Tibial nerve (tissue), 4 donors: ENCODE data around the gene ZNF746.

Experiments
- EP300 ChIP-seq, 2 donors: sonication (generic); formaldehyde crosslinking; IDR thresholded peaks; one replicate each; pipeline ENCODE4 v1.6.1; 2017; ENCODE audit warnings: antibody characterized with exemption in 2 of 2, mild to moderate bottlenecking in 1 of 2
- POLR2A ChIP-seq, 2 donors: fragments of 450-650 bp; IDR thresholded peaks; one replicate each; pipeline ENCODE4 v1.6.1; 2017; ENCODE audit warnings: antibody characterized with exemption in 2 of 2, mild to moderate bottlenecking in 2 of 2, moderate library complexity in 2 of 2
- TF ChIP-seq, protein P1 (sequence below), 5 experiments: fragments of 200-600 bp in 3 of 5; fragments of 450-650 bp in 2 of 5; sonication (generic) in 3 of 5; IDR thresholded peaks; one replicate each; pipeline ENCODE4 v1.5.1; 2016 to 2019; ENCODE audit warnings: antibody characterized with exemption in 5 of 5, mild to moderate bottlenecking in 3 of 5, moderate library complexity in 2 of 5

DNA sequence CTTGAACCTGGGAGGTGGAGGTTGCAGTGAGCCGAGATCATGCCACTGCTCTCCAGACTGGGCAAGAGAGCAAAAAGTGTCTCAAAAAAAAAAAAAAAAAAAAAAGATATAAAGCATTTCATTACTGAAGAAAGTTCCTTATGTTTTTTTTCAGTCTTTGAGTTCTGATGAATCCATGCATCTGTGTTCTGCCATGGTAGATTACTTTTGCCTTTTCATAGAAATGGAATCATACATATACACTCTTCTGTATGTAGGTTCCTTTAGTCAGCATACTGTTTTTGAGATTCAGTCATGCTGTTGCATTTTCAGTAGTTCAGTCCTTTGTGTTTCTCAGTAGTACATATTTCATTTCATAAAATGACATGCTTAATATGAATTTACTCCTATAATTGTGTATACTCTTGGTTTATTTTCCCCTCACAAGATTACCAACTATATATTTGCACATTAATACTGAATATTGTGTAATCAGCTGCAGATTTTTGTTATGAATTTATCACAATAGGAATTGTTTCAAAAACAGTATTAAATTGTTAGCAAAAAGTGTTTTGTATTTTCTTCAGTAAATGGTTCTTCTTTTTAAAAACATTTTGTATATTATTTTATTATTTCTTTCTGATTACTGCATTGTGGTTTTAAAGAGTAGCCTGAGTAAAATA is 34.0 kb downstream of the ZNF746 start:
- TF ChIP-seq, protein P1, sequence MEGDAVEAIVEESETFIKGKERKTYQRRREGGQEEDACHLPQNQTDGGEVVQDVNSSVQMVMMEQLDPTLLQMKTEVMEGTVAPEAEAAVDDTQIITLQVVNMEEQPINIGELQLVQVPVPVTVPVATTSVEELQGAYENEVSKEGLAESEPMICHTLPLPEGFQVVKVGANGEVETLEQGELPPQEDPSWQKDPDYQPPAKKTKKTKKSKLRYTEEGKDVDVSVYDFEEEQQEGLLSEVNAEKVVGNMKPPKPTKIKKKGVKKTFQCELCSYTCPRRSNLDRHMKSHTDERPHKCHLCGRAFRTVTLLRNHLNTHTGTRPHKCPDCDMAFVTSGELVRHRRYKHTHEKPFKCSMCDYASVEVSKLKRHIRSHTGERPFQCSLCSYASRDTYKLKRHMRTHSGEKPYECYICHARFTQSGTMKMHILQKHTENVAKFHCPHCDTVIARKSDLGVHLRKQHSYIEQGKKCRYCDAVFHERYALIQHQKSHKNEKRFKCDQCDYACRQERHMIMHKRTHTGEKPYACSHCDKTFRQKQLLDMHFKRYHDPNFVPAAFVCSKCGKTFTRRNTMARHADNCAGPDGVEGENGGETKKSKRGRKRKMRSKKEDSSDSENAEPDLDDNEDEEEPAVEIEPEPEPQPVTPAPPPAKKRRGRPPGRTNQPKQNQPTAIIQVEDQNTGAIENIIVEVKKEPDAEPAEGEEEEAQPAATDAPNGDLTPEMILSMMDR (IDR thresholded peaks at IDR 0.05) = no peak
- TF ChIP-seq POLR2A (IDR thresholded peaks at IDR 0.05) (no peak), EP300 (IDR thresholded peaks at IDR 0.05) (no peak)
